T-cell (primary cell): ENCODE results near the gene WNK2. TPM values are rescaled to one million over a fixed set of nuclear protein-coding genes. Genes with fewer than 3 reads are reported as not detected.

ENCODE experiments used
- ATAC-seq, 4 experiments: fragments of 200-7000 bp in 3 of 4; fragments of 150-1000 bp in 1 of 4; cut with Tn5 transposase; replicated peaks in 1 of 4; 1 replicate in 3 of 4; 2 replicates in 1 of 4; pipeline ENCODE4 v1.10.0; 2021; ENCODE audit warnings: moderate library complexity in 3 of 4, mild to moderate bottlenecking in 2 of 4, moderate number of reproducible peaks in 1 of 4
- CTCF ChIA-PET, 2 donors: fragments of 300-600 bp; sonication (Branson Sonifier 250); formaldehyde crosslinking; loops; one replicate each; lab custom pipeline; 2022; ENCODE audit warnings: antibody characterized with exemption in 2 of 2; lab: Charles Lee
- POLR2A ChIA-PET, 2 donors: fragments of 300-600 bp; sonication (Branson Sonifier 250); formaldehyde crosslinking; loops; one replicate each; lab custom pipeline; 2022; ENCODE audit warnings: antibody characterized with exemption in 2 of 2; lab: Charles Lee
- DNase-seq, 35 experiments: peaks; one replicate each; pipeline versions ENCODE4 v3.0.0 to v3.0.0-alpha.2; 2013 to 2023
- H3K27ac ChIP-seq: one replicate; pipeline ENCODE4 v1.5.1; 2013; ENCODE audit warnings: low read length
- H3K27me3 ChIP-seq, 2 experiments: replicated peaks in 1 of 2; 1 replicate in 1 of 2; 2 replicates in 1 of 2; pipeline versions ENCODE4 v1.6.1 to v1.7.0; 2013; ENCODE audit warnings: low read length in 1 of 2, mixed read lengths in 1 of 2; ENCODE audit not compliant: control insufficient read depth in 2 of 2, insufficient read depth in 2 of 2; ENCODE audit errors: extremely low read depth in 1 of 2
- H3K36me3 ChIP-seq, 2 donors: 1 replicate in 1 of 2; 2 replicates in 1 of 2; pipeline versions ENCODE4 v1.6.1 to v1.7.0; 2013; ENCODE audit warnings: low read length in 1 of 2; ENCODE audit not compliant: control insufficient read depth in 2 of 2, insufficient read depth in 1 of 2; ENCODE audit errors: extremely low read depth in 1 of 2
- H3K4me1 ChIP-seq, 2 experiments: 1 replicate in 1 of 2; 2 replicates in 1 of 2; pipeline versions ENCODE4 v1.6.1 to v1.7.0; 2013; ENCODE audit warnings: low read length in 2 of 2, mixed read lengths in 1 of 2; ENCODE audit not compliant: insufficient read depth in 2 of 2, control insufficient read depth in 1 of 2; ENCODE audit errors: extremely low read depth in 1 of 2
- H3K4me3 ChIP-seq, 2 donors: 1 replicate in 1 of 2; 2 replicates in 1 of 2; pipeline versions ENCODE4 v1.5.1 to v1.7.0; 2013; ENCODE audit warnings: mild to moderate bottlenecking in 2 of 2, low read length in 1 of 2, moderate library complexity in 1 of 2; ENCODE audit not compliant: control insufficient read depth in 1 of 2; ENCODE audit errors: extremely low read depth in 1 of 2
- H3K9me3 ChIP-seq: 2 replicates; pipeline ENCODE4 v1.7.0; 2013
- H3K27ac Mint-ChIP-seq, 2 donors: one replicate each; pipeline ENCODE4 v1.8.0; 2020 to 2021; ENCODE audit warnings: mild to moderate bottlenecking in 2 of 2, mixed read lengths in 2 of 2
- H3K27me3 Mint-ChIP-seq, 2 donors: one replicate each; pipeline ENCODE4 v1.8.0; 2021 to 2022; ENCODE audit warnings: mixed read lengths in 2 of 2
- H3K36me3 Mint-ChIP-seq: one replicate; pipeline ENCODE4 v1.8.0; 2021; ENCODE audit warnings: mixed read lengths
- H3K4me1 Mint-ChIP-seq, 3 donors: one replicate each; pipeline ENCODE4 v1.8.0; 2020 to 2022; ENCODE audit warnings: mixed read lengths in 3 of 3, mild to moderate bottlenecking in 1 of 3
- H3K4me3 Mint-ChIP-seq, 3 donors: one replicate each; pipeline ENCODE4 v1.8.0; 2020 to 2022; ENCODE audit warnings: mild to moderate bottlenecking in 3 of 3, mixed read lengths in 3 of 3, moderate library complexity in 3 of 3
- H3K9me3 Mint-ChIP-seq, 3 donors: one replicate each; pipeline ENCODE4 v1.8.0; 2020 to 2022; ENCODE audit warnings: mixed read lengths in 3 of 3
- WGBS: methylation state at CpG from one replicate; pipeline ENCODE4 v1.1.5; 2013; ENCODE audit warnings: missing lambda C conversion rate; ENCODE audit not compliant: insufficient coverage; 5-methylcytosine and 5-hydroxymethylcytosine counted together
- total RNA-seq, 35 experiments: library from RNA in 6 of 35; stranded (reverse) in 6 of 35; fragments of 120-200 nt in 1 of 35; gene quantifications; one replicate each; pipeline versions ENCODE4 v1.2.1 to v1.2.4 and lab custom pipeline; 2013 to 2026

Gene WNK2
- total RNA-seq, 5 donors from 2014 or later (not counting 1 experiment from before 2014, with no cell fraction given) = 0.12 to 0.95 (median 0.48) TPM

- ChIA-PET CTCF (no interaction called here), POLR2A (no interaction called here)
- peaks cover 4 to 20% of the 10 kb centered on the region in 2 experiments for H3K4me1 ChIP-seq
- H3K4me3 Mint-ChIP-seq = no peak overlapping the region
- ATAC-seq (no peak), DNase-seq (no peak)
- no peaks in the 10 kb centered on the region for H3K9me3 Mint-ChIP-seq
- H3K4me3 ChIP-seq = no peak overlapping the region
- peaks cover 0 to 23% of the 10 kb centered on the region in 2 donors for H3K27me3 Mint-ChIP-seq
- H3K27me3 ChIP-seq = peaks cover 0 to 59% of the 10 kb centered on the region in 2 experiments
- WGBS = 80% methylated on average over 3 of the region's 6 CpGs
- no peak overlapping the region for H3K27ac ChIP-seq
- H3K4me1 Mint-ChIP-seq = peaks cover 15 to 32% (median 32%) of the 10 kb centered on the region in 3 donors
- no peaks in the 10 kb centered on the region for H3K9me3 ChIP-seq
- H3K36me3 ChIP-seq = no peaks in the 10 kb centered on the region
- no peaks in the 10 kb centered on the region for H3K36me3 Mint-ChIP-seq
- no peak overlapping the region for H3K27ac Mint-ChIP-seq
Measured at GRCh38 chr9:93265972-93266371, 82.0 kb downstream of the WNK2 start.

GRCh38 chr9:93266521-93267001 lies 82.6 kb downstream of the WNK2 start:
- Mint-ChIP-seq H3K4me3 (no peak overlapping the region), H3K27me3 (peaks cover 0 to 26% of the 10 kb centered on the region in 2 donors), H3K9me3 (peaks cover 0 to 4% (median 0%) of the 10 kb centered on the region in 3 donors), H3K27ac (no peak overlapping the region), H3K36me3 (no peaks in the 10 kb centered on the region), H3K4me1 (peaks cover 15 to 38% (median 33%) of the 10 kb centered on the region in 3 donors)
- H3K4me1 ChIP-seq = peaks cover 4 to 20% of the 10 kb centered on the region in 2 experiments
- ATAC-seq (no peak), DNase-seq (peak in 2 of 35 experiments; percentile 1 to 11)
- H3K27ac ChIP-seq = no peak overlapping the region
- ChIA-PET POLR2A (no interaction called here), CTCF (no interaction called here)
- no peak overlapping the region for H3K4me3 ChIP-seq
- peaks cover under 1% of the 10 kb centered on the region for H3K9me3 ChIP-seq
- H3K27me3 ChIP-seq = peaks cover 0 to 54% of the 10 kb centered on the region in 2 experiments
- no peaks in the 10 kb centered on the region for H3K36me3 ChIP-seq
- WGBS = 84% methylated on average over 3 of the region's 6 CpGs

DNA sequence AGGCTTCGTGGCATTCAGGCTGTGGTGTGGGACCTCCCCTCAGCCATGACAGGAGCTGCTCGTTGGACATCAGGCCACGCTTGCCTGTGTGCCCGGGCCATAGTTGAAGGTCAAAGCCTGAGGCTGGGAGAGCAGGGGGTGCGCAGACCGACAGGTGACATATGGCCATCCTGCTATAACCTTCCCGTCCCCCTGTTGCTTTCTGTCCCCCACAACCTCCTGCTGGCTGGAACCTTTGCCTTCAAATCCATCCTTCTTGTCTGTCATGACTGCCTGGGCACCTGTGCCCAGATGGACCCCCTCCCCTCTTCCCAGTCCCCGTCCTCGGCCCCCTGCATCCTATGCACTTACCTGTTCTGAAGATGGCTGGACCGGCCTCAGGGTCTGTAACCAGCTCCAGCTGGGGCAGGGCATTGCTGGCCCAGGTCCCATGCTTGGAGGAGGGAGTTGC lies 83.2 kb downstream of the WNK2 start:
- H3K36me3 Mint-ChIP-seq = no peaks in the 10 kb centered on the region
- Histone ChIP-seq H3K27me3 (peaks cover 0 to 49% of the 10 kb centered on the region in 2 experiments), H3K36me3 (no peaks in the 10 kb centered on the region), H3K9me3 (peaks cover 5% of the 10 kb centered on the region), H3K27ac (no peak overlapping the region), H3K4me3 (no peak overlapping the region), H3K4me1 (peaks cover 4 to 20% of the 10 kb centered on the region in 2 experiments)
- DNase-seq (peak in 1 of 35 experiments; percentile 5), ATAC-seq (no peak)
- peaks cover 17 to 41% (median 33%) of the 10 kb centered on the region in 3 donors for H3K4me1 Mint-ChIP-seq
- H3K27ac Mint-ChIP-seq = no peak overlapping the region
- CTCF ChIA-PET = no interaction called here
- POLR2A ChIA-PET = no interaction called here
- H3K4me3 Mint-ChIP-seq = no peak overlapping the region
- H3K27me3 Mint-ChIP-seq = peaks cover 0 to 28% of the 10 kb centered on the region in 2 donors
- 82% methylated on average over 8 of the region's 10 CpGs for WGBS
- peaks cover 0 to 10% (median 0%) of the 10 kb centered on the region in 3 donors for H3K9me3 Mint-ChIP-seq

GRCh38 chr9:93267681-93268505 lies 84.0 kb downstream of the WNK2 start:
- peaks cover 0 to 10% (median 0%) of the 10 kb centered on the region in 3 donors for H3K9me3 Mint-ChIP-seq
- no peak overlapping the region for H3K27ac ChIP-seq
- H3K4me3 ChIP-seq = peak overlapping the region in 1 of 2 donors; percentile 17
- H3K4me1 Mint-ChIP-seq = peaks cover 17 to 41% (median 33%) of the 10 kb centered on the region in 3 donors
- ChIA-PET POLR2A (no interaction called here), CTCF (no interaction called here)
- peaks cover 5% of the 10 kb centered on the region for H3K9me3 ChIP-seq
- H3K27me3 ChIP-seq = peaks cover 0 to 42% of the 10 kb centered on the region in 2 experiments
- WGBS = 88% methylated on average over 22 of the region's 28 CpGs
- H3K4me1 ChIP-seq = peaks cover 4 to 20% of the 10 kb centered on the region in 2 experiments
- H3K36me3 ChIP-seq = no peaks in the 10 kb centered on the region
- peaks cover 0 to 28% of the 10 kb centered on the region in 2 donors for H3K27me3 Mint-ChIP-seq
- H3K4me3 Mint-ChIP-seq = peak overlapping the region in 1 of 3 donors; percentile 86
- H3K27ac Mint-ChIP-seq = no peak overlapping the region
- no peaks in the 10 kb centered on the region for H3K36me3 Mint-ChIP-seq
- DNase-seq (peak in 3 of 35 experiments; percentile 4 to 20 (median 7)), ATAC-seq (no peak)

DNA sequence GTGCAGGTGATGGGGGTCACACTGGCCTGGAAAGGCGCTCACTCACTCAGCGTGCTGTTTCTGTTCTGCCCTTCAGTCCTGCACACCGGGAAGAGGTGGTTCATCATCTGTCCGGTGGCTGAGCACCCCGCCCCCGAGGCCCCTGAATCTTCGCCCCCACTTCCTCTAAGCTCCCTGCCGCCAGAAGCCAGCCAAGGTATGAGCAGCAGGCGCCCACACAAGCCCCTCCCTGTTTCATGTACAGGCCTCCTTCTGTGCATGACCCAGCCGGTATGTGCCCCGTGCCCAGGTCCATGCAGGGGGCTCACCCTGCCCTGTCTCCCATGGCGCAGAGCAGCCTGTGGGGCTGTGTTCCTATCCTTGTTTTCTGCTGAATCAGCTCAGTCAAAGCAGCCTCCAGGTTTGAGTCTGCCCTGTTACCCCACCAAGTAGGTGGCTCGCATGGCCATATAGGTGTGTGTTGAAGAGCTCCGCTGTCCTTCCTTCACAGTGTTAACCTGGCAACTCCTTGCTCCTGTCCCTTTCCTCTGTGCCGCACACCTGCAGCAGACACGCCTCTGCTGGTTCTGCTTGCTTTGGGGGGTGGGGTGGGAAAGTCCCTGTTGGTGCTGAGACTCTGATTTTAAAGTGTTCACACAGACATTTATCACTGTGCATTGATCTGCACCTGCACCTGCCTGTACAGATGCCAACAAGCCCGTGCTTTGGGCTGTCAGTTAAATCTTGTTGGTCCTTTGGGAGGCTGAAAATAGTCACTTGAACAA lies 84.8 kb downstream of the WNK2 start:
- POLR2A ChIA-PET = no interaction called here
- Histone ChIP-seq H3K27me3 (peaks cover 0 to 40% of the 10 kb centered on the region in 2 experiments), H3K4me3 (peak overlapping the region; percentile 25 to 64), H3K9me3 (peaks cover 5% of the 10 kb centered on the region), H3K4me1 (peaks cover 4 to 20% of the 10 kb centered on the region in 2 experiments), H3K36me3 (no peaks in the 10 kb centered on the region), H3K27ac (no peak overlapping the region)
- WGBS = 7% methylated on average over 12 of the region's 17 CpGs
- Mint-ChIP-seq H3K27me3 (peaks cover 0 to 29% of the 10 kb centered on the region in 2 donors), H3K36me3 (no peaks in the 10 kb centered on the region), H3K27ac (peak overlapping the region in 1 of 2 donors; percentile 76), H3K9me3 (peaks cover 0 to 10% (median 2%) of the 10 kb centered on the region in 3 donors), H3K4me1 (peaks cover 17 to 40% (median 33%) of the 10 kb centered on the region in 3 donors), H3K4me3 (peak overlapping the region; percentile 32 to 86 (median 73))
- peak; percentile 62 to 97 (median 70) for ATAC-seq
- peak in 32 of 35 experiments; percentile 16 to 70 (median 50) for DNase-seq
- CTCF ChIA-PET = interaction anchor here in 1 of 2 donors (0.5 kb wide), 1 partner anchor 279 kb away, joined by 3 read pairs; no protein-coding TSS in a partner anchor
